Endometrial microvascular endothelial cells (primary cell): Measurements from ENCODE around the gene MUCL1. TPM values are rescaled to one million over a fixed set of nuclear protein-coding genes. Genes with fewer than 3 reads are reported as not detected.
"Not testable (repeated sequence)": the region's sequence is repeated elsewhere in the genome, so short reads cannot be mapped to it uniquely, and the experiment has no call there.

Experiments
- in situ Hi-C: cut with HindIII; loops from 2 replicates; pipeline ENCODE4 v1.10.0; 2017; ENCODE audit warnings: low sequenced_read_pairs, low pct_unique_long_range_greater_than_20kb; ENCODE audit errors: inconsistent ontology term
- total RNA-seq: library from RNA; depleted of rRNA; stranded (reverse); fragments of >200 nt; gene quantifications from one replicate; pipeline ENCODE4 v1.2.3, GENCODE V29; 2015; ENCODE audit errors: inconsistent ontology term

The MUCL1 gene
- total RNA-seq, 1 donor from 2014 or later: not detected

DNA sequence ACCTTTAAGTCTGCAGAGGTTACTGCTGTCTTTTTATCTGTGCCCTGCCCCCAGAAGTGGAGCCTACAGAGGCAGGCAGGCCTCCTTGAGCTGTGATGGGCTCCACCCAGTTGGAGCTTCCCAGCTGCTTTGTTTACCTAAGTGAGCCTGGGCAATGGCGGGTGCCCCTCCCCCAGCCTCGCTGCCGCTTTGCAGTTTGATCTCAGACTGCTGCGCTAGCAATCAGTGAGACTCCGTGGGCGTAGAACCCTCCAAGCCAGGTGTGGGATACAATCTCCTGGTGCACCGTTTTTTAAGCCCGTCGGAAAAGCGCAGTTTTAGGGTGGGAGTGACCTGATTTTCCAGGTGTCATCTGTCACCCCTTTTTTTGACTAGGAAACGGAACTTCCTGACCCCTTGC is 34.1 kb downstream of the MUCL1 start:
- in situ Hi-C loops: not testable (repeated sequence)

DNA sequence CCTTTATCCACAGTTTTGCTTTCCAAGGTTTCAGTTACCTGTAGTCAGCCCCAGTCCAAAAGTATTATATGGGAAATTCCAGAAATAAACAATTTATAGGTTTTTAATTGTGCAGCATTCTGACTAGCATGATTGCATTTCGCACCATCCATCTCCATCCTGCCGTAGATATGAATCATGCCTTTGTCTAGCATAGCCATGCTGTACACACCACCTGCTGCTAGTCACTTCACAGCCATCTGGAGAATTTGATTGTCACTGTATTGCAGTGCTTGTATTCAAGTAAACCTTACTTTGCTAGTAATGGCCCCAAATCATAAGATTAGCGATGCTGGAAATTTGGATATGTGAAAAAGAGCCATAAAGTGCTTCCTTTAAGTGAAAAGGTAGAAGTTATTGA is 36.0 kb downstream of the MUCL1 start:
- in situ Hi-C loops: no loop called here

GRCh38 chr12:54891717-54892478 is 37.6 kb downstream of the MUCL1 start:
- in situ Hi-C loops: no loop called here

Other genes with a start within 250 kb of the MUCL1 start
- not detected for gene LACRT, start 219.6 kb upstream of the MUCL1 start, total RNA-seq
- not detected for gene DCD, start 206.2 kb upstream of the MUCL1 start, total RNA-seq
- not detected for gene TESPA1, start 130.2 kb downstream of the MUCL1 start, total RNA-seq
- gene NEUROD4, start 165.5 kb downstream of the MUCL1 start, total RNA-seq: not detected